Upper lobe of right lung (tissue), 1 donor: ENCODE data around the gene TTC28. TPM values are rescaled to one million over a fixed set of nuclear protein-coding genes. Genes with fewer than 3 reads are reported as not detected.
"Not testable (repeated sequence)": the region's sequence is repeated elsewhere in the genome, so short reads cannot be mapped to it uniquely, and the experiment has no call there.

ENCODE experiments used
- ATAC-seq: fragments of 200-7000 bp; cut with Tn5 transposase; one replicate; pipeline ENCODE4 v1.9.1; 2020; ENCODE audit warnings: mild to moderate bottlenecking, moderate library complexity
- DNase-seq: peaks from one replicate; pipeline ENCODE4 v3.0.0-alpha.2; 2020
- H3K27ac ChIP-seq: fragments of 200-600 bp; one replicate; pipeline ENCODE4 v1.8.0; 2022
- H3K27me3 ChIP-seq: fragments of 200-600 bp; one replicate; pipeline ENCODE4 v1.8.0; 2022; ENCODE audit warnings: mild to moderate bottlenecking
- H3K36me3 ChIP-seq: fragments of 200-600 bp; one replicate; pipeline ENCODE4 v1.8.0; 2022
- H3K4me1 ChIP-seq: fragments of 200-600 bp; one replicate; pipeline ENCODE4 v1.8.0; 2022
- H3K4me3 ChIP-seq: fragments of 200-600 bp; one replicate; pipeline ENCODE4 v1.8.0; 2022; ENCODE audit warnings: mild to moderate bottlenecking
- H3K9me3 ChIP-seq: fragments of 200-600 bp; one replicate; pipeline ENCODE4 v1.8.0; 2022
- intact Hi-C: fragments of 100-400 bp; cut with DNase I; formaldehyde crosslinking; loops from one replicate; pipeline ENCODE4 v1.11.0; 2022
- total RNA-seq: library from RNA; stranded (reverse); fragmentation: NEBNext Ultra II Directional; extraction: Animal tissue kit (Norgen Biotek cat#: 25700); gene quantifications from one replicate; pipeline ENCODE4 v1.2.1, GENCODE V29; 2021
- TF ChIP-seq, protein P1 (sequence below): fragments of 200-600 bp; IDR thresholded peaks from one replicate; pipeline ENCODE4 v1.8.0; 2022; ENCODE audit warnings: antibody characterized with exemption
- donor health status: DM: no; HTN: yes; CAD: no; lungs with severe emphysema.

The TTC28 gene
- total RNA-seq, 1 donor from 2014 or later: 48.7 TPM

DNA sequence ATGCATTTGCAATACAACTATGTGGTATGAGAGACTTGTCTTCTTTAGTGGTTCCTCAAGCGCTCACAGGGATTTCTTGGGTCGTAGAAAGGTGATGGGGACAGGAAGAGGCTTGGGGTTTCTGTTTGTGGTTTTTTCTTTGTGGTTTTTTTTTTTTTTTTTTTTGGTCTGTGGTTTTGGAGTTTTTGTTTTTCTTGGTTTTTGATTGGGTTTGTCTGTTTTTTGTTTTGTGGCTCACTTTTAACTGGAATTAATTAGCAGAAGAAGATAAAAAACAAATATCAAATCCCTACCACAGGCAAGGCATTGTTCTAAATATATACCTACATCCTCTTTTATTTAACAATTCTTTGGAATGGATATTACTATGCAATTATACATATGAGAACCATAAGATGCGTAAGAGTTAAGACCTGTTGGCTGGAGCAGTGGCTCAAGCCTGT is 5.5 kb downstream of the TTC28 start:
- TF ChIP-seq, protein P1, sequence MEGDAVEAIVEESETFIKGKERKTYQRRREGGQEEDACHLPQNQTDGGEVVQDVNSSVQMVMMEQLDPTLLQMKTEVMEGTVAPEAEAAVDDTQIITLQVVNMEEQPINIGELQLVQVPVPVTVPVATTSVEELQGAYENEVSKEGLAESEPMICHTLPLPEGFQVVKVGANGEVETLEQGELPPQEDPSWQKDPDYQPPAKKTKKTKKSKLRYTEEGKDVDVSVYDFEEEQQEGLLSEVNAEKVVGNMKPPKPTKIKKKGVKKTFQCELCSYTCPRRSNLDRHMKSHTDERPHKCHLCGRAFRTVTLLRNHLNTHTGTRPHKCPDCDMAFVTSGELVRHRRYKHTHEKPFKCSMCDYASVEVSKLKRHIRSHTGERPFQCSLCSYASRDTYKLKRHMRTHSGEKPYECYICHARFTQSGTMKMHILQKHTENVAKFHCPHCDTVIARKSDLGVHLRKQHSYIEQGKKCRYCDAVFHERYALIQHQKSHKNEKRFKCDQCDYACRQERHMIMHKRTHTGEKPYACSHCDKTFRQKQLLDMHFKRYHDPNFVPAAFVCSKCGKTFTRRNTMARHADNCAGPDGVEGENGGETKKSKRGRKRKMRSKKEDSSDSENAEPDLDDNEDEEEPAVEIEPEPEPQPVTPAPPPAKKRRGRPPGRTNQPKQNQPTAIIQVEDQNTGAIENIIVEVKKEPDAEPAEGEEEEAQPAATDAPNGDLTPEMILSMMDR: no peak
- Histone ChIP-seq H3K27me3 (no peaks in the 10 kb centered on the region), H3K4me1 (peaks cover 10% of the 10 kb centered on the region), H3K27ac (no peak overlapping the region), H3K36me3 (no peaks in the 10 kb centered on the region), H3K9me3 (no peaks in the 10 kb centered on the region), H3K4me3 (no peak overlapping the region)
- ATAC-seq: no peak
- intact Hi-C loops: no loop called here
- no peak for DNase-seq

- Histone ChIP-seq H3K9me3 (no peaks in the 10 kb centered on the region), H3K27ac (no peak overlapping the region), H3K36me3 (no peaks in the 10 kb centered on the region), H3K27me3 (no peaks in the 10 kb centered on the region), H3K4me3 (no peak overlapping the region), H3K4me1 (peaks cover 10% of the 10 kb centered on the region)
- TF ChIP-seq, protein P1: no peak
- no peak for ATAC-seq
- intact Hi-C loops: no loop called here
- no peak for DNase-seq
Measured at GRCh38 chr22:28670756-28671155, 8.9 kb downstream of the TTC28 start.

- Histone ChIP-seq H3K27me3 (no peaks in the 10 kb centered on the region), H3K9me3 (no peaks in the 10 kb centered on the region), H3K27ac (no peak overlapping the region), H3K4me3 (no peak overlapping the region), H3K4me1 (peaks cover 10% of the 10 kb centered on the region), H3K36me3 (no peaks in the 10 kb centered on the region)
- TF ChIP-seq, protein P1: no peak
- DNase-seq (no peak), ATAC-seq (no peak)
- intact Hi-C loops: no loop called here
Measured at GRCh38 chr22:28670161-28670560, 9.5 kb downstream of the TTC28 start.

- TF ChIP-seq, protein P1: no peak
- ATAC-seq (no peak), DNase-seq (no peak)
- H3K27ac ChIP-seq: no peak overlapping the region
- H3K9me3 ChIP-seq: no peaks in the 10 kb centered on the region
- H3K4me1 ChIP-seq: peaks cover 7% of the 10 kb centered on the region
- H3K4me3 ChIP-seq: no peak overlapping the region
- H3K36me3 ChIP-seq: no peaks in the 10 kb centered on the region
- intact Hi-C loops: no loop called here
- H3K27me3 ChIP-seq: no peaks in the 10 kb centered on the region
Measured at GRCh38 chr22:28669387-28669786, 10.3 kb downstream of the TTC28 start.

GRCh38 chr22:28663569-28663942 is 16.1 kb downstream of the TTC28 start:
- H3K4me3 ChIP-seq, intact Hi-C loops, H3K4me1 ChIP-seq, H3K36me3 ChIP-seq, H3K9me3 ChIP-seq, H3K27me3 ChIP-seq, H3K27ac ChIP-seq, DNase-seq, ATAC-seq: not testable (repeated sequence)

GRCh38 chr22:28658448-28658847 is 21.2 kb downstream of the TTC28 start:
- no peaks in the 10 kb centered on the region for H3K27me3 ChIP-seq
- no peak overlapping the region for H3K4me3 ChIP-seq
- H3K36me3 ChIP-seq: no peaks in the 10 kb centered on the region
- ATAC-seq: no peak
- intact Hi-C loops: no loop called here
- no peaks in the 10 kb centered on the region for H3K9me3 ChIP-seq
- no peak overlapping the region for H3K27ac ChIP-seq
- no peak for DNase-seq
- TF ChIP-seq, protein P1: no peak
- H3K4me1 ChIP-seq: no peaks in the 10 kb centered on the region
